Stomach (tissue), 4 donors: ENCODE data around the gene ACAD11.

Source experiments
- CTCF ChIP-seq, 7 experiments: fragments of 450-650 bp in 4 of 7; fragments of 200-600 bp in 3 of 7; sonication (generic) in 3 of 7; IDR thresholded peaks; one replicate each; pipeline ENCODE4 v1.5.1; 2016 to 2019; ENCODE audit warnings: antibody characterized with exemption in 7 of 7, control low read depth in 2 of 7, mild to moderate bottlenecking in 1 of 7
- POLR2A ChIP-seq, 4 donors: fragments of 450-650 bp; IDR thresholded peaks; one replicate each; pipeline ENCODE4 v1.6.1; 2016; ENCODE audit warnings: antibody characterized with exemption in 4 of 4, control low read depth in 2 of 4, mild to moderate bottlenecking in 1 of 4, moderate library complexity in 1 of 4

DNA sequence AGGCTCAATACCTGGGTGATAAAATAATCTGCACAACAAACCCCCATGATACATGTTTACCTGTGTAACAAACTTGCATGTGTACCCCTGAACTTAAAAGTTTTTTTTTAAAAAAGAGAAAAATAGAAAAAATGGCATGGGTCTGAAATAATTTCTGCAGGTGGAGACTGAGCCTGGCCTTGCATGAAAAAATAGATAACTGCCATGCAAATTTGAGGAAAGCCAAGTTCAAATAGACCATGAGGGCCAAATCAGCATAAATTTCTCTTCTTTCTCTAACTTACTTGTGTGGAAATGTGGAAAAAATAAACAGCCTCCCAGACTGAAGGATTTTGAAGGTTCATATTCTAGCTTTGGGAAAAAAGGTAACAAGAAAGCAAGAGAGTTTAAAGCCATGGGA, 63.3 kb downstream of the ACAD11 start:
- TF ChIP-seq CTCF (IDR thresholded peaks at IDR 0.05) (no peak), POLR2A (IDR thresholded peaks at IDR 0.05) (no peak)
